LNCaP clone FGC (cell line): Measurements from ENCODE around the gene MAST1.

Source experiments
- DNase-seq: peaks from one replicate; pipeline ENCODE4 v3.0.0-alpha.2; 2011; ENCODE audit warnings: low read depth
- H3K4me3 ChIP-seq: 2 replicates; pipeline ENCODE4 v1.5.1; 2011; ENCODE audit warnings: mild to moderate bottlenecking, low read depth, low read length, control low read depth
- CTCF ChIP-seq: IDR thresholded peaks from 2 replicates; pipeline ENCODE4 v1.5.1; 2012; ENCODE audit warnings: mild to moderate bottlenecking; ENCODE audit not compliant: control insufficient read depth, insufficient read depth; ENCODE audit errors: extremely low read depth

The MAST1 gene

GRCh38 chr19:12858041-12858928 lies 20.0 kb downstream of the MAST1 start:
- no peak for DNase-seq
- H3K4me3 ChIP-seq = no peak overlapping the region
- TF ChIP-seq CTCF = no peak

- no peak overlapping the region for H3K4me3 ChIP-seq
- no peak for TF ChIP-seq CTCF
- no peak for DNase-seq
These were observed 21.2 kb downstream of the MAST1 start for GRCh38 chr19:12859546-12859945.

GRCh38 chr19:12864143-12864542 lies 25.8 kb downstream of the MAST1 start:
- H3K4me3 ChIP-seq = no peak overlapping the region
- TF ChIP-seq CTCF = no peak
- no peak for DNase-seq

GRCh38 chr19:12864721-12865715 lies 26.7 kb downstream of the MAST1 start:
- TF ChIP-seq CTCF = peak; percentile 24; the same call in 1 of the 2 replicates
- no peak for DNase-seq
- no peak overlapping the region for H3K4me3 ChIP-seq

GRCh38 chr19:12865746-12866415 lies 27.6 kb downstream of the MAST1 start:
- no peak overlapping the region for H3K4me3 ChIP-seq
- no peak for DNase-seq
- TF ChIP-seq CTCF = no peak

- TF ChIP-seq CTCF = no peak
- DNase-seq = no peak
- no peak overlapping the region for H3K4me3 ChIP-seq
These were observed 28.3 kb downstream of the MAST1 start for GRCh38 chr19:12866416-12867119.
